Progenitor cell of endocrine pancreas (in vitro differentiated cells): ENCODE data around the gene FSCN2. TPM values are rescaled to one million over a fixed set of nuclear protein-coding genes. Genes with fewer than 3 reads are reported as not detected.

Experiments used
- DNase-seq: peaks from one replicate; pipeline ENCODE4 v3.0.0; 2021; ENCODE audit warnings: low spot score; ENCODE audit not compliant: unreplicated experiment
- H3K27ac Mint-ChIP-seq: 2 replicates; pipeline ENCODE4 v1.8.0; 2021; ENCODE audit warnings: mild to moderate bottlenecking, moderate library complexity, mixed read lengths
- H3K27me3 Mint-ChIP-seq: 2 replicates; pipeline ENCODE4 v1.8.0; 2021; ENCODE audit warnings: mixed read lengths
- H3K36me3 Mint-ChIP-seq: 2 replicates; pipeline ENCODE4 v1.8.0; 2022; ENCODE audit warnings: mixed read lengths; ENCODE audit not compliant: insufficient read depth
- H3K4me1 Mint-ChIP-seq: 2 replicates; pipeline ENCODE4 v1.8.0; 2021; ENCODE audit warnings: low read depth, mixed read lengths
- H3K4me3 Mint-ChIP-seq: 2 replicates; pipeline ENCODE4 v1.8.0; 2021; ENCODE audit warnings: low read depth, mild to moderate bottlenecking, moderate library complexity, mixed read lengths
- H3K9me3 Mint-ChIP-seq: 2 replicates; pipeline ENCODE4 v1.8.0; 2021; ENCODE audit warnings: low read depth, mixed read lengths
- CTCF ChIP-seq: fragments of 200-600 bp; sonication (generic); IDR thresholded peaks from one replicate; pipeline ENCODE4 v1.5.0; 2021; ENCODE audit warnings: antibody characterized with exemption, mild to moderate bottlenecking; ENCODE audit not compliant: unreplicated experiment
- long read RNA-seq: library from polyadenylated mRNA; unstranded; transcript quantifications from one replicate; pipeline ENCODE4 v2.0.0, GENCODE V29; 2020
- total RNA-seq: library from RNA; stranded (reverse); gene quantifications from 2 replicates; pipeline ENCODE4 v1.2.1, GENCODE V29; 2021

Gene FSCN2
- 4.8 and 5.3 TPM in 2 replicates for total RNA-seq
- long read RNA-seq: 0 reads

- no peak for DNase-seq
- Mint-ChIP-seq H3K9me3 (no peaks in the 10 kb centered on the region), H3K27me3 (peaks cover 11% of the 10 kb centered on the region), H3K4me1 (peaks cover 2% of the 10 kb centered on the region), H3K27ac (no peak within 1 kb of the TSS), H3K4me3 (no peak within 1 kb of the TSS), H3K36me3 (no peaks in the 10 kb centered on the region)
- TF ChIP-seq CTCF: no peak
These were observed at the start of gene FSCN2 for GRCh38 chr17:81527591-81528383. TSS of gene FSCN2 (plus strand) at chr17:81528377. CDS start at chr17:81528532, 155 bp downstream.

GRCh38 chr17:81479175-81480071 lies 48.8 kb upstream of the FSCN2 start:
- H3K9me3 Mint-ChIP-seq: no peaks in the 10 kb centered on the region
- H3K27ac Mint-ChIP-seq: peak overlapping the region; percentile 12
- H3K27me3 Mint-ChIP-seq: peaks cover 39% of the 10 kb centered on the region
- H3K4me1 Mint-ChIP-seq: peaks cover 10% of the 10 kb centered on the region
- H3K36me3 Mint-ChIP-seq: peaks cover 1% of the 10 kb centered on the region
- DNase-seq: no peak
- no peak for TF ChIP-seq CTCF
- no peak overlapping the region for H3K4me3 Mint-ChIP-seq

- no peak for DNase-seq
- H3K4me3 Mint-ChIP-seq: no peak overlapping the region
- no peak for TF ChIP-seq CTCF
- H3K36me3 Mint-ChIP-seq: peaks cover 1% of the 10 kb centered on the region
- H3K27me3 Mint-ChIP-seq: peaks cover 36% of the 10 kb centered on the region
- peaks cover 10% of the 10 kb centered on the region for H3K4me1 Mint-ChIP-seq
- no peaks in the 10 kb centered on the region for H3K9me3 Mint-ChIP-seq
- peak overlapping the region; percentile 29 for H3K27ac Mint-ChIP-seq
These were observed 47.8 kb upstream of the FSCN2 start for GRCh38 chr17:81480140-81481072.

GRCh38 chr17:81481073-81481799 lies 46.9 kb upstream of the FSCN2 start:
- TF ChIP-seq CTCF: no peak
- Mint-ChIP-seq H3K27ac (peak overlapping the region; percentile 89), H3K4me3 (no peak overlapping the region), H3K36me3 (peaks cover 1% of the 10 kb centered on the region), H3K4me1 (peaks cover 10% of the 10 kb centered on the region), H3K27me3 (peaks cover 35% of the 10 kb centered on the region), H3K9me3 (no peaks in the 10 kb centered on the region)
- no peak for DNase-seq
